ENCODE measurements around the gene PCDHA13.
"Not testable (repeated sequence)": the region's sequence is repeated elsewhere in the genome, so short reads cannot be mapped to it uniquely, and the experiment has no call there.

The PCDHA13 gene

DNA sequence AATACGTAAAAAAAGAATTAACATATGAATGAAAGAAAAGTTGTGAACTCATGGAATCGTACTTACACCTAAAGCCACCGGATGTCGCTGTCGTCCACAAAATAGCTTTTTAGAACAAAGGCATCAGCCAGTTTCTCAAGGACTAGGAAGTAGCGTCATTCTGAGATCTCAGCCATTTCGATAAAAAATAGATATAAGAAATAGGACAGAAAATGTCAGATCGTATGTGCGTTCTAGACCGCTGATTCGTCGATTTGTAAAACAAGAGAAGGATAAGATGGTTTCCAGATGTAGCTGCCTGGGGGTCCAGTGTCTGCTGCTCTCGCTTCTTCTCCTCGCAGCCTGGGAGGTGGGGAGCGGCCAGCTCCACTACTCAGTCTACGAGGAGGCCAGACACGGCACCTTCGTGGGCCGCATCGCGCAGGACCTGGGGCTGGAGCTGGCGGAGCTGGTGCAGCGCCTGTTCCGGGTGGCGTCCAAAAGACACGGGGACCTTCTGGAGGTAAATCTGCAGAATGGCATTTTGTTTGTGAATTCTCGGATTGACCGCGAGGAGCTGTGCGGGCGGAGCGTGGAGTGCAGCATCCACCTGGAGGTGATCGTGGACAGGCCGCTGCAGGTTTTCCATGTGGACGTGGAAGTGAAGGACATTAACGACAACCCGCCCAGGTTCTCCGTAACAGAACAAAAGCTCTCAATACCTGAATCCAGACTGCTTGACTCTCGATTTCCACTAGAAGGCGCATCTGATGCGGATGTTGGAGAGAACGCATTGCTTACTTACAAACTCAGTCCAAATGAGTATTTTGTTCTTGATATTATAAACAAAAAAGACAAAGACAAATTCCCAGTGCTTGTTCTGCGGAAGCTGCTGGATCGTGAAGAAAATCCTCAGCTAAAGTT, 25.9 kb upstream of the PCDHA13 start, which contains the start of gene PCDHA10:
TSS of gene PCDHA10 (plus strand) at position 126 of the 903 bp plus-strand sequence. CDS start at position 278, 152 bp downstream.
- Histone ChIP-seq H3K36me3 (ENCODE audit: insufficient read depth, low read length) (no peaks in the 10 kb centered on the region), H3K27me3 (ENCODE audit: control insufficient read depth, insufficient read depth, low read length) (no peaks in the 10 kb centered on the region), H3K4me2 (ENCODE audit: low read length) (no peak within 1 kb of the TSS), H3K4me3 (ENCODE audit: low read length) (no peak within 1 kb of the TSS), H3K9ac (ENCODE audit: low read depth, low read length) (no peak within 1 kb of the TSS), H3K4me1 (ENCODE audit: control insufficient read depth, insufficient read depth, low read length) (no peaks in the 10 kb centered on the region), H3K9me3 (replicated peaks; ENCODE audit: low read length) (no peaks in the 10 kb centered on the region)

DNA sequence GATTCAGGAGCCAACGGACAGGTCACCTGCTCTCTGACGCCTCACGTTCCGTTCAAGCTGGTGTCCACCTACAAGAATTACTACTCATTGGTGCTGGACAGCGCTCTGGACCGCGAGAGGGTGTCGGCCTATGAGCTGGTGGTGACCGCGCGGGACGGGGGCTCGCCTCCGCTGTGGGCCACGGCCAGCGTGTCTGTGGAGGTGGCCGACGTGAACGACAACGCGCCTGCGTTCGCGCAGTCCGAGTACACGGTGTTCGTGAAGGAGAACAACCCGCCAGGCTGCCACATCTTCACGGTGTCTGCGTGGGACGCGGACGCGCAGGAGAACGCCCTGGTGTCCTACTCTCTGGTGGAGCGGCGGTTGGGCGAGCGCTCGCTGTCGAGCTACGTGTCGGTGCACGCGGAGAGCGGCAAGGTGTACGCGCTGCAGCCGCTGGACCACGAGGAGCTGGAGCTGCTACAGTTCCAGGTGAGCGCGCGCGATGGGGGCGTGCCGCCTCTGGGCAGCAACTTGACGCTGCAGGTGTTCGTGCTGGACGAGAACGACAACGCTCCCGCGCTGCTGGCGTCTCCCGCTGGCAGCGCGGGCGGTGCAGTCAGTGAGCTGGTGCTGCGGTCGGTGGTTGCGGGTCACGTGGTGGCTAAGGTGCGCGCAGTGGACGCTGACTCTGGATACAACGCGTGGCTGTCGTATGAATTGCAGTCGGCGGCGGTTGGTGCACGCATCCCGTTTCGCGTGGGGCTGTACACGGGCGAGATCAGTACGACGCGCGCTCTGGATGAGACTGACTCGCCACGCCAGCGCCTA, 24.5 kb upstream of the PCDHA13 start:
- peaks cover 6% of the 10 kb centered on the region for H3K9me3 ChIP-seq (replicated peaks; ENCODE audit: low read length)
- no peaks in the 10 kb centered on the region for H3K36me3 ChIP-seq (ENCODE audit: insufficient read depth, low read length)
- no peaks in the 10 kb centered on the region for H3K4me1 ChIP-seq (ENCODE audit: control insufficient read depth, insufficient read depth, low read length)
- no peak overlapping the region for H3K4me2 ChIP-seq (ENCODE audit: low read length)
- H3K9ac ChIP-seq (ENCODE audit: low read depth, low read length): no peak overlapping the region
- no peak overlapping the region for H3K4me3 ChIP-seq (ENCODE audit: low read length)
- no peaks in the 10 kb centered on the region for H3K27me3 ChIP-seq (ENCODE audit: control insufficient read depth, insufficient read depth, low read length)

DNA sequence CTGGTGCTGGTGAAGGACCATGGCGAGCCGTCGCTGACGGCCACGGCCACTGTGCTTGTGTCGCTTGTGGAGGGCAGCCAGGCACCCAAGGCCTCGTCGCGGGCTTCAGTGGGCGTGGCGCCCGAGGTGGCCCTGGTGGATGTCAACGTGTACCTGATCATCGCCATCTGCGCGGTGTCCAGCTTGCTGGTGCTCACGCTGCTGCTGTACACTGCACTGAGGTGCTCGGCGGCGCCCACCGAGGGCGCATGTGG, 24.0 kb upstream of the PCDHA13 start:
- H3K4me1 ChIP-seq (ENCODE audit: control insufficient read depth, insufficient read depth, low read length): no peaks in the 10 kb centered on the region
- no peak overlapping the region for H3K4me3 ChIP-seq (ENCODE audit: low read length)
- no peaks in the 10 kb centered on the region for H3K27me3 ChIP-seq (ENCODE audit: control insufficient read depth, insufficient read depth, low read length)
- no peak overlapping the region for H3K9ac ChIP-seq (ENCODE audit: low read depth, low read length)
- no peaks in the 10 kb centered on the region for H3K36me3 ChIP-seq (ENCODE audit: insufficient read depth, low read length)
- H3K4me2 ChIP-seq (ENCODE audit: low read length): no peak overlapping the region
- peaks cover 6% of the 10 kb centered on the region for H3K9me3 ChIP-seq (replicated peaks; ENCODE audit: low read length)

DNA sequence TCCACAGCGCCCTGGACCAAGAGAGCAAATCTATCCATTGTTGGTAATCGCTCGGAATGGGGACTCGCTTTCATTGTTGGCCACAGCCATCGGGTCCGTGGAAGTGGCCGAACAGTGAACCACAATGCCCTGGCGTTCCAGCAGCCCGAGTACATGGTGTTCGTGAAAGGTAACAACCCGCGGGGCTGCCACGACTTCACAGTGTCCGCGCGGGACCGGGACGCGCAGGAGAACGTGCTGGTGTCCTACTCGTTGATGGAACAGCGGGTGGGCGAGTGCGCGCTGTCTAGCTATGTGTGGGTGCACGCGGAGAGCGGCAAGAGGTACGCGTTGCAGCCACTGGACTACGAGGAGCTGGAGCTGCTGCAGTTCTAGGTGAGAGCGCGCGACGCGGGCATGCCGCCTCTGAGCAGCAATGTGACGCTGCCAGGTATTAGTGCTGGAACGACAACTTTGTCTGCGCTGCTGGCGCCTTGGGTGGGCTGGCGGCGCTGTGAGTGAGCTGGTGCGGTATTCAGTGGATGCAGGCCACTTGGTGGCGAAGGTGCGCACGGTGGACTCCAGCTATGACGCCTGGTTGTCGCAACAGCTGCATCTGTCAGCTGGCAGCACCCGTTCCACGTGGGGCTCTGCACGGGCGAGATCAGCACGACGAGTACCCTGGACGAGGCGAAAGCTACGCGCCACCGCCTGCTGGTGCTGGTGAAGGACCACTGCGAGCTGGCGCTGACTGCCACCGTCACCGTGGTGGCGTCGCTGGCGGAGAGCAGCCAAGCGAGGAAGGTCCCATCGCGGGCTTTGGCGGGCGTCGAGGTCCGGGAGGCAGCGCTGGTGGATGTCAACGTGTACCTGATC, 19.3 kb upstream of the PCDHA13 start:
- Histone ChIP-seq H3K9me3 (replicated peaks; ENCODE audit: low read length) (peaks cover 6% of the 10 kb centered on the region), H3K27me3 (ENCODE audit: control insufficient read depth, insufficient read depth, low read length) (no peaks in the 10 kb centered on the region), H3K4me3 (ENCODE audit: low read length) (no peak overlapping the region), H3K4me2 (ENCODE audit: low read length) (no peak overlapping the region), H3K9ac (ENCODE audit: low read depth, low read length) (no peak overlapping the region), H3K4me1 (ENCODE audit: control insufficient read depth, insufficient read depth, low read length) (no peaks in the 10 kb centered on the region), H3K36me3 (ENCODE audit: insufficient read depth, low read length) (no peaks in the 10 kb centered on the region)

DNA sequence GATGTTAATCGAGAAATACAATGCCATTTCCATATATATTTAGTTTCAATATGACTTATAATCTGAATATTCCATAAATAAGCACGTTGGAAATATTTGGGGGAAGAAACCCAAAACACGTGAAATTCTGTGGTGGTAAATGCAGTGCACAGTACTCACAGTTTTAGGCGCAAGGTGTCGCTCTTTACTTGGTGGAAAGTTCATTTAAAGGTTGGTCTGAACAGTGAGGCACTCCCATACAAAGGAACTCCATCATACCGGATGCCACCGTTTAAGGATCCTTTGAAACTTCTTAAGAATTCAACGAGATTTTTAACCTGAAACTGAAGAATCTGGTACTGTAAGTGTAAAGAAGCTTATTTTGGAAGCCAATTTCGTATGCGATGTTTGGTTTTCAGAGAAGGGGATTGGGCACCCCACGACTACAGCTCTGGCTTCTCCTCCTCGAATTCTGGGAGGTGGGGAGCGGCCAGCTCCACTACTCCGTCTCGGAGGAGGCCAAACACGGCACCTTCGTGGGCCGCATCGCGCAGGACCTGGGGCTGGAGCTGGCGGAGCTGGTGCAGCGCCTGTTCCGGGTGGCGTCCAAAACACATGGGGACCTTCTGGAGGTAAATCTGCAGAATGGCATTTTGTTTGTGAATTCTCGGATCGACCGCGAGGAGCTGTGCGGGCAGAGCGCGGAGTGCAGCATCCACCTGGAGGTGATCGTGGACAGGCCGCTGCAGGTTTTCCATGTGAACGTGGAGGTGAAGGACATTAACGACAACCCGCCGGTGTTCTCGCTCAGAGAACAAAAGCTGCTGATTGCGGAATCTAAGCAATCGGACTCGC, 13.0 kb upstream of the PCDHA13 start, which contains the start of gene PCDHA11:
TSS of gene PCDHA11 (plus strand) at position 237 of the 834 bp plus-strand sequence. CDS start at position 384, 147 bp downstream.
- Histone ChIP-seq H3K36me3 (ENCODE audit: insufficient read depth, low read length) (no peaks in the 10 kb centered on the region), H3K9me3 (replicated peaks; ENCODE audit: low read length) (no peaks in the 10 kb centered on the region), H3K4me2 (ENCODE audit: low read length) (no peak within 1 kb of the TSS), H3K27me3 (ENCODE audit: control insufficient read depth, insufficient read depth, low read length) (no peaks in the 10 kb centered on the region), H3K9ac (ENCODE audit: low read depth, low read length) (no peak within 1 kb of the TSS), H3K4me1 (ENCODE audit: control insufficient read depth, insufficient read depth, low read length) (no peaks in the 10 kb centered on the region), H3K4me3 (ENCODE audit: low read length) (no peak within 1 kb of the TSS)

DNA sequence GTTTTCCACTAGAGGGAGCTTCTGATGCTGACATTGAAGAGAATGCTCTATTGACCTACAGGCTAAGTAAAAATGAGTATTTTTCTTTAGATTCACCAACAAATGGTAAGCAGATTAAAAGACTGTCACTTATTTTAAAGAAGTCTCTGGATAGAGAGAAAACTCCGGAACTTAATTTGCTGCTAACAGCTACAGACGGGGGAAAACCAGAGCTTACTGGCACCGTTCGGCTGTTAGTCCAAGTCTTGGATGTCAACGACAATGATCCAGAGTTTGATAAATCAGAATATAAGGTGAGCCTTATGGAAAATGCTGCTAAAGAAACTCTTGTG, 12.4 kb upstream of the PCDHA13 start:
- H3K9ac ChIP-seq (ENCODE audit: low read depth, low read length): no peak overlapping the region
- H3K27me3 ChIP-seq (ENCODE audit: control insufficient read depth, insufficient read depth, low read length): no peaks in the 10 kb centered on the region
- no peaks in the 10 kb centered on the region for H3K9me3 ChIP-seq (replicated peaks; ENCODE audit: low read length)
- no peaks in the 10 kb centered on the region for H3K36me3 ChIP-seq (ENCODE audit: insufficient read depth, low read length)
- H3K4me1 ChIP-seq (ENCODE audit: control insufficient read depth, insufficient read depth, low read length): no peaks in the 10 kb centered on the region
- H3K4me2 ChIP-seq (ENCODE audit: low read length): no peak overlapping the region
- H3K4me3 ChIP-seq (ENCODE audit: low read length): no peak overlapping the region

DNA sequence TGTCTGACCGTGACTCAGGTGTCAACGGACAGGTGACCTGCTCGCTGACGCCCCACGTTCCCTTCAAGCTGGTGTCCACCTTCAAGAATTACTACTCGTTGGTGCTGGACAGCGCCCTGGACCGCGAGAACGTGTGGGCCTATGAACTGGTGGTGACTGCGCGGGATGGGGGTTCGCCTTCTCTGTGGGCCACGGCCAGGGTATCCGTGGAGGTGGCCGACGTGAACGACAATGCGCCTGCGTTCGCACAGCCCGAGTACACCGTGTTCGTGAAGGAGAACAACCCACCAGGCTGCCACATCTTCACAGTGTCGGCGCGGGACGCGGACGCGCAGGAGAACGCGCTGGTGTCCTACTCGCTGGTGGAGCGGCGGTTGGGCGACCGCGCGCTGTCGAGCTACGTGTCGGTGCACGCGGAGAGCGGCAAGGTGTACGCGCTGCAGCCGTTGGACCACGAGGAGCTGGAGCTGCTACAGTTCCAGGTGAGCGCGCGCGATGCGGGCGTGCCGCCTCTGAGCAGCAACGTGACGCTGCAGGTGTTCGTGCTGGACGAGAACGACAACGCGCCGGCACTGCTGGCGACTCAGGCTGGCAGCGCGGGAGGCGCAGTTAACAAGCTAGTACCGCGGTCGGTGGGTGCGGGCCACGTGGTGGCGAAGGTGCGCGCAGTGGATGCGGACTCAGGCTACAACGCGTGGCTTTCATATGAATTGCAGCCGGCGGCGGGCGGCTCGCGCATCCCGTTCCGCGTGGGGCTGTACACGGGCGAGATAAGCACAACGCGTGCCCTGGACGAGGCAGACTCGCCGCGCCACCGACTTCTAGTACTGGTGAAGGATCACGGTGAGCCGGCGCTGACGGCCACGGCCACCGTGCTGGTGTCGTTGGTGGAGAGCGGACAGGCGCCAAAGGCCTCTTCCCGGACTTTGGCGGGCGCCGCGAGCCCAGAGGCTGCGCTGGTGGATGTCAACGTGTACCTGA, 11.4 kb upstream of the PCDHA13 start:
- no peak overlapping the region for H3K9ac ChIP-seq (ENCODE audit: low read depth, low read length)
- no peaks in the 10 kb centered on the region for H3K9me3 ChIP-seq (replicated peaks; ENCODE audit: low read length)
- H3K4me3 ChIP-seq (ENCODE audit: low read length): no peak overlapping the region
- H3K36me3 ChIP-seq (ENCODE audit: insufficient read depth, low read length): no peaks in the 10 kb centered on the region
- H3K4me1 ChIP-seq (ENCODE audit: control insufficient read depth, insufficient read depth, low read length): no peaks in the 10 kb centered on the region
- no peak overlapping the region for H3K4me2 ChIP-seq (ENCODE audit: low read length)
- H3K27me3 ChIP-seq (ENCODE audit: control insufficient read depth, insufficient read depth, low read length): no peaks in the 10 kb centered on the region

DNA sequence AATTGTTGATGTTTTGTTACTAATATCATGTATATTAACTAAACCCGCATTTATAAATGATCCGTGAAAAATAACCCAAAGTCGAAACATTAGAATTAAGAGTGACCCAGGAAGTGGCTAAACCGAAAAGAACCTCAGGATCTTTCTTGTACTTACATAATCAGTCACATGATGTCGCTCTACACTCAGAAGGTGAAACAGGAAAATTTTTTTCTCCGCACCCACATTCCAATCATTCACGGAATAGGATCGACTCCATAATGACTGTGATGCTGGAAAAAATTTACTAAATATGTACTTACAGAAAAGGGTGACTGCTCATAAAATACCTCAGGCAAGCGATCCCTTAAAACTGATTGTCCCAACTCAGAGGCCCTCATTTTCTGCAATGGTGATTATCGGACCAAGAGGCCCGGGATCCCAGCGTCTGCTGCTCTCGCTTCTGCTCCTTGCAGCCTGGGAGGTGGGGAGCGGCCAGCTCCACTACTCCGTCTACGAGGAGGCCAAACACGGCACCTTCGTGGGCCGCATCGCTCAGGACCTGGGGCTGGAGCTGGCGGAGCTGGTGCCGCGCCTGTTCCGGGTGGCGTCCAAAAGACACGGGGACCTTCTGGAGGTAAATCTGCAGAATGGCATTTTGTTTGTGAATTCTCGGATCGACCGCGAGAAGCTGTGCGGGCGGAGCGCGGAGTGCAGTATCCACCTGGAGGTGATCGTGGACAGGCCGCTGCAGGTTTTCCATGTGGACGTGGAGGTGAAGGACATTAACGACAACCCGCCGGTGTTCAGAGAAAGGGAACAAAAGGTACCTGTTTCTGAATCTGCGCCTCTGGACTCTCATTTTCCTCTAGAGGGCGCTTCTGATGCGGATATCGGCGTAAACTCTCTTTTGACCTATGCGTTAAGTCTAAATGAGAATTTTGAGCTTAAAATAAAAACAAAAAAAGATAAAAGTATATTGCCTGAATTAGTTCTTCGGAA, 6.5 kb upstream of the PCDHA13 start, which contains the start of gene PCDHA12:
TSS of gene PCDHA12 (plus strand) at position 224 of the 981 bp plus-strand sequence. CDS start at position 389, 165 bp downstream.
- Histone ChIP-seq H3K9me3 (replicated peaks; ENCODE audit: low read length) (peaks cover 5% of the 10 kb centered on the region), H3K4me2 (ENCODE audit: low read length) (no peak within 1 kb of the TSS), H3K4me3 (ENCODE audit: low read length) (no peak within 1 kb of the TSS), H3K36me3 (ENCODE audit: insufficient read depth, low read length) (no peaks in the 10 kb centered on the region), H3K4me1 (ENCODE audit: control insufficient read depth, insufficient read depth, low read length) (no peaks in the 10 kb centered on the region), H3K27me3 (ENCODE audit: control insufficient read depth, insufficient read depth, low read length) (no peaks in the 10 kb centered on the region), H3K9ac (ENCODE audit: low read depth, low read length) (no peak within 1 kb of the TSS)

DNA sequence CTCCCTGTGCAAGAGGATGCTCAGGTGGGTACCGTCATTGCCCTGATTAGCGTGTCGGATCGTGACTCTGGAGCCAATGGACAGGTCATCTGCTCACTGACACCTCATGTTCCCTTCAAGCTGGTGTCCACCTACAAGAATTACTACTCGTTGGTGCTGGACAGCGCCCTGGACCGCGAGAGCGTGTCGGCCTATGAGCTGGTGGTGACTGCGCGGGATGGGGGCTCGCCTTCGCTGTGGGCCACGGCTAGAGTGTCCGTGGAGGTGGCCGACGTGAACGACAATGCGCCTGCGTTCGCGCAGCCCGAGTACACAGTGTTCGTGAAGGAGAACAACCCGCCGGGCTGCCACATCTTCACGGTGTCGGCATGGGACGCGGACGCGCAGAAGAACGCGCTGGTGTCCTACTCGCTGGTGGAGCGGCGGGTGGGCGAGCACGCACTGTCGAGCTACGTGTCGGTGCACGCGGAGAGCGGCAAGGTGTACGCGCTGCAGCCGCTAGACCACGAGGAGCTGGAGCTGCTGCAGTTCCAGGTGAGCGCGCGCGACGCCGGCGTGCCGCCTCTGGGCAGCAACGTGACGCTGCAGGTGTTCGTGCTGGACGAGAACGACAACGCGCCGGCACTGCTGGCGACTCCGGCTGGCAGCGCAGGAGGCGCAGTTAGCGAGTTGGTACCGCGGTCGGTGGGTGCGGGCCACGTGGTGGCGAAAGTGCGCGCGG, 5.2 kb upstream of the PCDHA13 start:
- H3K9ac ChIP-seq (ENCODE audit: low read depth, low read length); H3K9me3 ChIP-seq (replicated peaks; ENCODE audit: low read length); H3K4me1 ChIP-seq (ENCODE audit: control insufficient read depth, insufficient read depth, low read length); H3K4me2 ChIP-seq (ENCODE audit: low read length); H3K27me3 ChIP-seq (ENCODE audit: control insufficient read depth, insufficient read depth, low read length); H3K36me3 ChIP-seq (ENCODE audit: insufficient read depth, low read length); H3K4me3 ChIP-seq (ENCODE audit: low read length): not testable (repeated sequence)

All from skeletal muscle satellite cell (primary cell).